T1000 (cell line): Measurements from ENCODE around the gene TCF7L1.
"Not testable (repeated sequence)": the region's sequence is repeated elsewhere in the genome, so short reads cannot be mapped to it uniquely, and the experiment has no call there.

Experiments
- DNase-seq: peaks from one replicate; lab custom pipeline; 2025; ENCODE audit warnings: mixed read lengths; lab: John Stamatoyannopoulos, UW

TCF7L1 gene

GRCh38 chr2:85133751-85134254 lies 611 bp downstream of the TCF7L1 start:
- peak; percentile 29 for DNase-seq

- DNase-seq, result no peak
Observed at GRCh38 chr2:85134255-85134895, 1.2 kb downstream of the TCF7L1 start.

- no peak for DNase-seq
Observed at GRCh38 chr2:85134896-85135659, 1.9 kb downstream of the TCF7L1 start.

GRCh38 chr2:85135660-85135914 lies 2.4 kb downstream of the TCF7L1 start:
- DNase-seq, result no peak

- no peak for DNase-seq
Observed at GRCh38 chr2:85137156-85137555, 4.0 kb downstream of the TCF7L1 start.

- DNase-seq, result no peak
Observed at GRCh38 chr2:85143463-85144082, 10.4 kb downstream of the TCF7L1 start.

- DNase-seq, result no peak
Observed at GRCh38 chr2:85145116-85145820, 12.1 kb downstream of the TCF7L1 start.

- DNase-seq, result no peak
Observed at GRCh38 chr2:85148190-85148589, 15.0 kb downstream of the TCF7L1 start.

GRCh38 chr2:85151026-85151425 lies 17.8 kb downstream of the TCF7L1 start:
- no peak for DNase-seq

- DNase-seq, result no peak
Observed at GRCh38 chr2:85152895-85153294, 19.7 kb downstream of the TCF7L1 start.

- DNase-seq, result no peak
Observed at GRCh38 chr2:85154048-85154753, 21.0 kb downstream of the TCF7L1 start.

GRCh38 chr2:85155082-85155481 lies 21.9 kb downstream of the TCF7L1 start:
- DNase-seq, result not testable (repeated sequence)

GRCh38 chr2:85156153-85156552 lies 23.0 kb downstream of the TCF7L1 start:
- DNase-seq, result no peak

GRCh38 chr2:85156619-85157018 lies 23.4 kb downstream of the TCF7L1 start:
- no peak for DNase-seq

GRCh38 chr2:85157345-85157744 lies 24.2 kb downstream of the TCF7L1 start:
- DNase-seq, result no peak

- no peak for DNase-seq
Observed at GRCh38 chr2:85158559-85159273, 25.5 kb downstream of the TCF7L1 start.

- no peak for DNase-seq
Observed at GRCh38 chr2:85159589-85159988, 26.4 kb downstream of the TCF7L1 start.

GRCh38 chr2:85160966-85161960 lies 28.1 kb downstream of the TCF7L1 start:
- DNase-seq, result peak; percentile 16

- DNase-seq, result peak; percentile 42
Observed at GRCh38 chr2:85162746-85163301, 29.6 kb downstream of the TCF7L1 start.

GRCh38 chr2:85163675-85164074 lies 30.5 kb downstream of the TCF7L1 start:
- DNase-seq, result no peak
